ELR (cell line): ENCODE results near the gene CYSLTR2.

Experiments
- DNase-seq: peaks from one replicate; pipeline ENCODE4 v3.0.0-alpha.2; 2015; ENCODE audit warnings: low read depth

Gene CYSLTR2

DNA sequence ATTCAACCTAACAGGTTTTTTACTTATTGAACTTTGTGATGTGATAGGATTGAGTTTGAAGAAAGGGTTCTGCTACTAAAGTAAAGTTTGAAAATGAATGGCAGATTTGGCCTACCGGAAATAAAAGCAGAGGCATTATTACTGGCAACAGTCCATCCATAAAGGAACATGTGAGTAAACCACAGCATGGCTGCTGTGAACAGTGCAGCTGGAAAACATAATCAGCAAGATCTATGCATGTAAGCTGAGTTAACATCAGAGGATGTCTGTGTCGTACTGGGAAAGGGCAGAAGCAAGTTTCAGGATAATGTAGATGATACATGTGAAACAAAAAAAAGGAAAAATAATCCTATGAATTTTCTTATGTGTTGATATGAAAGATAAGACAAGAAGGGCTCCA lies 87.6 kb downstream of the CYSLTR2 start:
- no peak for DNase-seq

DNA sequence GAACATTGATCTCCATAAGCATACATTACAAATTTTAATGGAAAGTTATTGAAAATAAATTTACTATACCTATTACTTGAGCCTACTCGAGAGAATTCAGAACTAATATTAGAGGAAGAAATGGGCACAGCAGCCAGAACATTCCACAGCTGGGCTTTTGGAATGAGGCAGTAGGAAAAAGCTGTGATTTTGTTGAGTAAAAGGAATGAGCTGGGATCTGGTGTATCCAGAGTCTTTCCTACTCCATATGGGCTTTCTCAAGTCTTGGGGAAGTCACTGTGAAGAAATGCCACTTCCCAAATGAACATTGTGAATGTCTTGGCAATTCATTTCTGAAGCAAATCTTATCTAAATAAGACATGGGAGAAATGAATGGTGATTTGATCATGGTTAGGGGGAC lies 93.1 kb downstream of the CYSLTR2 start:
- no peak for DNase-seq

DNA sequence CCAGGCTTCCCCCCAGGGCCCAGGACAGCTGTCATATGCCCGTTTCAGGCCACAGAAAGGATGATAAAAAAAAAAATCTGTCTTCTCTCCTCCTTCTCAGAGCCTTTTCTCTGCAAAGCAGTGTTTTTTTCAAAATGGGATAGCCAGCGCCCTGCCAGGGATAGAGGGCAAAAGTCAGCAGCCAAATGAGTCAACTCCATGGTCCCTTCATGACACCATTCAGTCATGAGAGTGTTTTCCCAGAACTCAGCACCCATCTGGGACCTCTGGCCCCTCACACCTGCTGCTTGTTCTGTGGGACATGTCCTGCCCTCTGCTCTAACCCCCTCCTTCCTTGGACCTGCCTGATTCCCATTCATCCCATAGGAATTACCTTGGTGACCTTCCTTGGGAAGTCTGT lies 95.0 kb downstream of the CYSLTR2 start:
- DNase-seq: peak; percentile 11

DNA sequence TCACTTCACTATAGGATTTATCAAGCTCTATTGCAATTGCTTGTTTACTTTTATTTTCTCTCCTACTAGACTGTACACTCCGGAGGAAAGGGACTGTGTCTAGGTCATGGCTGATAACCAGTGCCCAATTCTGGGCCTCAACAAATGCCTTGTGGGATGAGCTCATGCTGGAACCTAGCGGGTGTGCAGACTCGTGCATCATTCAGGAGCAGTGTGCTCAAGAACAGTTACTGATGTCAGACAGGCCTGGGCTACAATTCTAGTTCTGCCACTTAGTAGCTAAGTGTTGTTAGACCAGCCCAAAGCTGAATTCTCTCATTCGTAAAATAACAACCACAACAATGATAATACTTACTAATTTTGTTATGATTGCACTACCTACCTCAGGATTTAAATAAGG lies 95.4 kb downstream of the CYSLTR2 start:
- peak; percentile 70 for DNase-seq

DNA sequence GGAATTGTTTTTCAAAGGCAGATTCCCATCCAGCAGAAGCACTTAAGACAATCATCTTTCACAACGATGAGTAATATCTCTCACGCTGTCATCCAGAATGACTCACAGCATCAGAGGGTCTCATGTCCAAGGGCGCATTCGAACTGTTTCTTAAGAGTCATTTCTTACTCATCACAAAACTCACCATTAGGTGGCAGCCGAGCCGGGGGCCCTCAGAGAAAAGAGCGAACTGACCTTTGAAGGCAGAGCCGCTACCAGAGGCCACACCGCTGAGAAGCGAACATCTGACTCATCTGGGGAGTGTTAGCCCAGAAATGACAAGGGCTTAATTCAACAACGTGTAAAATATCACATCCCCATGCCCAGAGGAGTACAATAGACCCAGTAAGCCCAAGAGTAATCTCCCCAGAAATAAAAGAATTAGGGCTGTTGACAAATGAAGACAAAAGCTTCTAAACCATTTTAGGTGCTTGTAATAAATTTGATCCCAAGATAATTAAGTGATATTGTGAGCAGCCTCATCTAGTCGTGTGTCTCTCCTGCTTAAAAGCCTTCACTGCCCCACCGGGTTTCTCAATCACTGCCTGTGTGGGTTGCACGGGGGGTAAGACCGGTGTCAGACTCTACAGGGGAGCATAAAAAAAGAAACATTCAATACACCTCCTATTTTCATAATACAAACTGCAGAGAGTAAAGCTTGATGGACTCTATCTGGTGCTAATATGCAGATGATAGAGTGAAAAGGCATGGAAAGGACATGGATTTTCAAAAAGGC lies 96.2 kb downstream of the CYSLTR2 start:
- DNase-seq: peak; percentile 100

DNA sequence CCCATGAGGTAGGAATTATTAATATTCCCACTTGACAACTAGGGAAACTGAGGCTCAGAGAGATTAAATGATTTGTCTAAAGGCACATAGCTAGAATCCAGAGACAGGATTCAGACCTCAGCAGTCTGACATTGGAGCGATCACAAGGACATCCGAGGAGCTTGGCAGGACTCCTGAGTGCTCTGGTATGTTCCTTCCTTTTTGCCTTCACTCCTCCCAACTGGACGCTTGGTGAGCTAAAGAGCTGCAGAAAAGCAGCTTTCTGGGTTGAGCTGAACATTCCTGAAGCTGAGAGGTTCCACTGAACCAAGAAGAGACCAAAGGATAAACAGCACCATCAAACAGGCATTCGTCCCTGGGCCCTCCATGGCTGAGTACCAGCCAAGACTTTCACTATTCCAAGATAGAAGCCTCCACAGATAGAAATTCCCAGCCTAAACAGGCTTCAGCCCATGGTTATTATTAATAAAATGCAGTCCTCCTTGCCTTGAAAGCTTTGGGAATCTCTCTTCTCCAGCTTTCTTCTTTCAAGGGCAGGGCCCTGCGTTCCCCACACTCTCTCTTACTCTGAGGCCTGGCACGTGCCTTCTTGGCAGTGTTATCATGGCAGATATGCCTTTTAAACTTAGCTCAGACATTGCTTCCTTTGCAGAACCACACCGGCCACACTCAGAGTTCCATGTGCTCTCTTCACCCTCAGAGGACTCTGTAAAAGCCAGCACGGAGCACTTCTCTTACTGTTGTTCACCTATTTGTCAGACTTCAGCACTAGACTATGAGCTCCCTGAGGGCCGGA lies 97.1 kb downstream of the CYSLTR2 start:
- no peak for DNase-seq

DNA sequence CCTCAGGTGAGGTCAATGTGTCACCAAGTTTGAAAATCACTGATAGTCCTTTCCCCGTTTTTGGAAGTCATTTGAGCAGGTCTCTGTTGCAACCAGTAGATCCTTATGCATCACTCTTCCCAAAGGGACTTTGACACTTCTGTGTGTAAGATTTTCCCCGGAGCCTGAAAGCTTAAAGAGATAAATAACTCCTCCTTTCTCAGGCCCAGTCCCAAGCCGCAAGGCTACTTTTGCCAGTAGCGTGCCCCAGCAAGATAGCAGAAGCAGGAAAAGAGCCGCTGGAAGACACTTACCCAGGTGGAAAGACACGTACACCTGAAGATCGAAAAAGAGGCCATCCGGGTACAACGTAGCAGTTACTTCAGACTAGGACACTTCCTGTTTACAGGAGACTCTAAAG lies 106.9 kb downstream of the CYSLTR2 start:
- DNase-seq: no peak
